Measurements from ENCODE around the gene GAGE12J.
A peak's percentile ranks its signal among the peaks of the same experiment; 100 is the strongest.
"Not testable (repeated sequence)": the region's sequence is repeated elsewhere in the genome, so short reads cannot be mapped to it uniquely, and the experiment has no call there.

GAGE12J gene

GRCh38 chrX:49310371-49310770 lies 11.5 kb upstream of the GAGE12J start:
- DNase-seq (ENCODE audit: low read depth): no peak

DNA sequence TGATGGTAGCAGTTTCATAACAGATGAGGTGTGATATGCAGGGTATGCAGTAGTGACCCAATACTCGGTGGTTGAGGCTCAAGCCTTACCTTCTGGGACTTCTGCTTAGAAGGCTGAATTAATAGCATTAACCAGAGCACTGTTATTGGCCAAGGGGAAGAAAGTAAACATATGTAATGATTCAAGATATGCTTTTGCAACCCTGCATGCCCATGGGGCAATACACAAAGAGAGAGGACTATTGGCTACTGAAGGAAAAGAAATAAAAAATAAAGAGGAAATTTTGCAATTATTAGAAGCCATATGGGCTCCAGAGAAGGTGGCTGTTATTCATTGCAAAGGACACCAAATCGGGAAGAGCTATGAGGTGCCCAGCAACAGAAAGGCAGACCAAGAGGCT lies 9.7 kb upstream of the GAGE12J start:
- no peak for DNase-seq (ENCODE audit: low read depth)

- DNase-seq (ENCODE audit: low read depth): no peak
These were observed 5.8 kb upstream of the GAGE12J start for GRCh38 chrX:49316085-49316484.

GRCh38 chrX:49322266-49322665 lies 429 bp downstream of the GAGE12J start:
- DNase-seq (ENCODE audit: low read depth): not testable (repeated sequence)

- not testable (repeated sequence) for DNase-seq (ENCODE audit: low read depth)
These were observed 1.9 kb downstream of the GAGE12J start for GRCh38 chrX:49323735-49324134.

DNA sequence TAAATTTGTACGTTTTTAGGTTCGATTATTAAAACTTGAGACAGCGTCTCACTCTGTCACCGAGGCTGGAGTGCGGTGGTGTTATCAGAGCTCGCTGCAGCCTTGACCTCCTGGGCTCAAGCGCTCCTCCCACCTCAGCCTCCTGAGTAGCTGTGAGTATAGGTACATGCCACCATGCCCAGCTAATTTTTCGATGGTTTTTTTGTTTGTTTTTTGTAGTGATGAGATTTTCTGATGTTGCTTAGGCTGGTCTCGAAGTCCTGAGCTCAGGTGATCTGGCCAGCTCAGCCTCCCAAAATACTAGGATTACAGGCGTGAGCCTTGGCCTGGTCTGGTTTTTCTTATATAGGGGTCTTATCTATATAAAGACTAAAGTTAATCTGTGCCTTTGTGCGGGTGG lies 8.6 kb downstream of the GAGE12J start:
- DNase-seq (ENCODE audit: low read depth): not testable (repeated sequence)

GRCh38 chrX:49331282-49331681 lies 9.4 kb downstream of the GAGE12J start, which contains the start of gene GAGE13:
TSS of gene GAGE13 (plus strand) at chrX:49331582. CDS start at chrX:49332738, 1,156 bp downstream.
- DNase-seq (ENCODE audit: low read depth): not testable (repeated sequence)

GRCh38 chrX:49331841-49332240 lies 10.0 kb downstream of the GAGE12J start:
- DNase-seq (ENCODE audit: low read depth): not testable (repeated sequence)

DNA sequence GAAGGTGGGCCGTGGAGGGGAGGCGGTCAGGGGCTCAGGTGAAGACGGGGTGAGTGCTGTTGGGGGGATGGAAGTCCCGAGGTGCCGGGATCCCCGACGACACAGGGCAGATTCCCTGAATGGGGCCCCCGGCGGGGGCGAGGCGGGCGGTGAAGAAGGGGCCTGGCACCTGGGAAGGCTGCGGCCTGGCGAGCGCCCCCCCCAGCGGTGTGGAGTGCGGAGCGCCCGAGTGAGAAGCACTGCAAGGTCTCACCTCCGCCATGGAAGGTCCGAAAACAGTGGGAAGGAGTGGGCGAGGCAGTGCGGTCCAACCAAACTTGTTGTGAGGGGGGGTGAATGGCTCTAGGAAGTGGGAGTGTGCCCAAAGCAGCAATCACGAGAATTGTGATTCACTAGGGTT lies 19.6 kb downstream of the GAGE12J start:
- DNase-seq (ENCODE audit: low read depth): not testable (repeated sequence)

GRCh38 chrX:49344496-49345175 lies 22.8 kb downstream of the GAGE12J start:
- not testable (repeated sequence) for DNase-seq (ENCODE audit: low read depth)

GRCh38 chrX:49345402-49345801 lies 23.6 kb downstream of the GAGE12J start:
- not testable (repeated sequence) for DNase-seq (ENCODE audit: low read depth)

GRCh38 chrX:49346150-49346549 lies 24.3 kb downstream of the GAGE12J start:
- DNase-seq (ENCODE audit: low read depth): peak; percentile 9

All from iris pigment epithelial cell (primary cell).